ENCODE results near the gene TNFAIP2. TPM values are rescaled to one million over a fixed set of nuclear protein-coding genes. Genes with fewer than 3 reads are reported as not detected.

The TNFAIP2 gene
- total RNA-seq, 1 donor: 410 TPM

DNA sequence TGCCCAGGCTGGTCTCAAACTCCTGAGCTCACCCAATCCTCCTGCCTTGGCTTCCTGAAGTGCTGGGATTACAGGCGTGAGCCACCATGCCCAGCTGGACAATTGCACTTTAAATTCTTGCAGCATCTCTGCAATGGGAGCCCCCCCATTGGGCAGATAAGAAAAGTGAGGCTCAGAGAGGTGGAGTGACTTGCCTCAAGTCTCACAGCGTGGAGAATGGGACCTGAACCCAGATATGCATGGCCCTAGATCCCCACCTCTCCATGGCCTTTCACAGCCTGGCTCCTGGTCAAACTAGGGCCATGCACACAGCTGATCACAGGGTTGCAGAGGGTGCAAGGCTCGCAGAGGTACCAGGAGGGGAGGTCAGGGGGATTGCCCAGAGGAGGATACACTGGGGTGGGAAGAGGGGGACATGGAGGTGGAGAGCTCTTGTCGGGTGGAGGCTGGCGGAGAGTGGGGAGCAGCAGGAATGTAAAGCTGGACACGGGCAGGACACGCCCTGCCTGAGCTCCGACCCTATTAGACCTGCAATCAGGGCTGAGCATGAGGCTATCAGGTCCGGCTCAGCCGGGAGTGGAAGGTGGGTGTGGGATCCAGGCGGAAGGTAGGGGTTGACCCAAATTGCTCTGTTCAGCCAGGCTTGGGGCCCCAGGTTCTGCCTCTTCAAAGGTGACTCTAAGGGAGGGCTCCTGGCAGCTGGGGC is 21.9 kb upstream of the TNFAIP2 start:
- Histone ChIP-seq H3K27me3 (ENCODE audit: insufficient read depth, low read length) (peaks cover 34% of the 10 kb centered on the region), H3K4me1 (ENCODE audit: insufficient read depth, low read length) (peaks cover 24% of the 10 kb centered on the region), H3K4me3 (ENCODE audit: low read length) (no peak overlapping the region), H3K9me3 (ENCODE audit: low read depth, low read length) (no peaks in the 10 kb centered on the region)

GRCh38 chr14:103101963-103102688 is 21.1 kb upstream of the TNFAIP2 start:
- Histone ChIP-seq H3K4me3 (ENCODE audit: low read length) (no peak overlapping the region), H3K4me1 (ENCODE audit: insufficient read depth, low read length) (peaks cover 24% of the 10 kb centered on the region), H3K27me3 (ENCODE audit: insufficient read depth, low read length) (peaks cover 34% of the 10 kb centered on the region), H3K9me3 (ENCODE audit: low read depth, low read length) (no peaks in the 10 kb centered on the region)

GRCh38 chr14:103102689-103103260 is 20.5 kb upstream of the TNFAIP2 start:
- Histone ChIP-seq H3K4me1 (ENCODE audit: insufficient read depth, low read length) (peaks cover 24% of the 10 kb centered on the region), H3K9me3 (ENCODE audit: low read depth, low read length) (no peaks in the 10 kb centered on the region), H3K27me3 (ENCODE audit: insufficient read depth, low read length) (peaks cover 34% of the 10 kb centered on the region), H3K4me3 (ENCODE audit: low read length) (no peak overlapping the region)

DNA sequence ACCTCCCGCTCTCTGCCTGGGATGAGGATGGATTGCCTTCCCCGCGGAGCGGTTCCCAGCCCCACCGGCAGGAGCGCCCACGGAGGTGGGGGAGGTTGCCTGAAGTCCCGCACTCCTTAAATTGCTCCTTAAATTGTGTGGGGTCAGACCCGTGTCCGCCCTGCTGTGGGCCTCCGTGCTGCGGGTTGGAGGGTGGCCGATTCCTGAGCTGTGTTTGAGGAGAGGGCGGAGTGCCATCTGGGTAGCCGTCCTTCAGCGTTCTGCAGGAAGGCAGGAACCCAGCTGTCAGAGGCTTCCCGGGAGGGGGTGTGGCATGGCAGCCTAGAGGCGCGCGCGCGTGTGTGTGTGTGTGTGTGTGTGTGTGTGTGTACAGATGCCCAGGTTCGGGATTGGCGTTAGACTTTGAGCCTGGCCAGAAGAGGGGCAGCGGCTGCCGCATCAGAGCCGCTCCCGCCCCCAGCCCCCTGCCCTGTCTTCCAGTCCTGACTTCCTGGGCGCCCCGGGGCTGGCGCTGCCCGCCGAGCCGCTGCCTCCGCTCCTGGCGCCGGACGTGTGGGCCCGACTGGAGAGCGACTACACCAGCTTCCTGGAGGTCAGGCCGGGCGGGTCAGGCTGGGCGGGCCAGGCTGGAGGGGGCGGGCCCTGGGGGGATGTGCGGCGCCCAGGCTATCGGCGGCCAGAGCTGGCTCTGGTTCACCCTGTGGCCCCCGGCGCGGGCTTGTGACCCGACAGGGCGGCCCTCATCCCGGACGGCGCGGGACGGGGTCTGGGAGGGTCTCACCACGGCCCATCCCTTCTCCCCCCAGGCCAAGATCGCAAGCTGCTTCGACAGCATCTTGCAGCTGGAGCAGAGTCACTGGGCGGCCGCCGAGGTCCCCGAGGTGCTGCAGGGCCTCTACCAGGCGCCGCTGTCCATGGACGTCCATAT is 19.5 kb upstream of the TNFAIP2 start:
- no peaks in the 10 kb centered on the region for H3K9me3 ChIP-seq (ENCODE audit: low read depth, low read length)
- no peak overlapping the region for H3K4me3 ChIP-seq (ENCODE audit: low read length)
- peaks cover 34% of the 10 kb centered on the region for H3K27me3 ChIP-seq (ENCODE audit: insufficient read depth, low read length)
- peaks cover 28% of the 10 kb centered on the region for H3K4me1 ChIP-seq (ENCODE audit: insufficient read depth, low read length)

DNA sequence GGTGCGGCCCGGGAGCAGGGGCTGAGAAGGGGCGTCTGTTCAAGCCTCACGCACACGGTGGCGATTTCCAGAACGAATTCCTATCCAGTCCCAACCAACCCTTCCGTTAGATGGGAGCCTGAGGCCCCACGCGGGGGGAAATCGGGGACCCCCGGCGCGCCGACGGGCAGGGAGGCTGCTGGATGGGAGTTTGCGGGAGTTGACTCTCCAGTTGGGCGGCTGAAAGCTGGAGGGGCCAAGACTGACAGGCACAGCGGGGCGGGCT is 18.9 kb upstream of the TNFAIP2 start:
- H3K4me3 ChIP-seq (ENCODE audit: low read length): no peak overlapping the region
- peaks cover 29% of the 10 kb centered on the region for H3K4me1 ChIP-seq (ENCODE audit: insufficient read depth, low read length)
- no peaks in the 10 kb centered on the region for H3K9me3 ChIP-seq (ENCODE audit: low read depth, low read length)
- peaks cover 34% of the 10 kb centered on the region for H3K27me3 ChIP-seq (ENCODE audit: insufficient read depth, low read length)

DNA sequence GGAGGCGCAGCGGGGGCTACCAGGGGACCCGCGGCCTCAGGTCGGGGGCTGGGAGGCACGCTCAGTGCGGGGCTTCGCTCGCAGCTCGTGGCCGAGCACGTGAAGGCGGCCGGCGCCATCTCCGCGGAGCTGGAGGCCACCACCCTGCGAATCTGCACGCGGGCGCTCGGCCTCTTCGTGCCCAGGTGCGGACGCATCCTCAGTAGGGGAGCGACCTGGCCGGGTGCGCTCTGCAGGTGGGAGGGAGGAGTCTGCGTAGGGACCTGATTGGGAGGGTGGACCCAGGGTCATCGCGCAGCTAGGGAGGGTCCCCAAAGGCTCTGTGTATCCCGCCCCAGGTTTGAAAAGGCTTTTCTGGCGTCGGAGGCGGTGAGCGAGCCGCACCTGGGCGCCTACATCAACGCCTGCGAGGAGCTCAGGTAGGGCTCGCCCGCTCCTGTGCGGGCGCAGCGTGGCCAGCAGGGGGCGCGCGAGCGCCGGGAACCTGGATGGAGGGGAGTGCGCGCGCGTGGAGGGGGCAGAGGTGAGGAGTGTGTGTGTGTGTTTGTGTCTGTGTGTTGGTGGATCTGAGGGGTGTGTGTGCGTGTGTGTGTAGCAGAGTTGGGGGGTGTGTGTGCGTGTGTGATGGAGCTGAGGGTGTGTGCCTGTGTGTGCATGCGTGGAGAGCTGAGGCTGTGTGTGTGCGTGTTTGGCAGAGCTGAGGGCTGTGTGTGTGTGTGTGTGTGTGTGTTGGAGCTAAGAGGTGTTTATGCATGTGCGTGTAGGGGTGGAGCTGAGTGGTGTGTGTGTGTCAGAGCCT is 18.4 kb upstream of the TNFAIP2 start:
- no peaks in the 10 kb centered on the region for H3K9me3 ChIP-seq (ENCODE audit: low read depth, low read length)
- H3K4me1 ChIP-seq (ENCODE audit: insufficient read depth, low read length): peaks cover 29% of the 10 kb centered on the region
- peaks cover 34% of the 10 kb centered on the region for H3K27me3 ChIP-seq (ENCODE audit: insufficient read depth, low read length)
- H3K4me3 ChIP-seq (ENCODE audit: low read length): no peak overlapping the region

- Histone ChIP-seq H3K4me1 (ENCODE audit: insufficient read depth, low read length) (peaks cover 31% of the 10 kb centered on the region), H3K4me3 (ENCODE audit: low read length) (no peak overlapping the region)
These were observed 17.6 kb upstream of the TNFAIP2 start for GRCh38 chr14:103105580-103106150.

DNA sequence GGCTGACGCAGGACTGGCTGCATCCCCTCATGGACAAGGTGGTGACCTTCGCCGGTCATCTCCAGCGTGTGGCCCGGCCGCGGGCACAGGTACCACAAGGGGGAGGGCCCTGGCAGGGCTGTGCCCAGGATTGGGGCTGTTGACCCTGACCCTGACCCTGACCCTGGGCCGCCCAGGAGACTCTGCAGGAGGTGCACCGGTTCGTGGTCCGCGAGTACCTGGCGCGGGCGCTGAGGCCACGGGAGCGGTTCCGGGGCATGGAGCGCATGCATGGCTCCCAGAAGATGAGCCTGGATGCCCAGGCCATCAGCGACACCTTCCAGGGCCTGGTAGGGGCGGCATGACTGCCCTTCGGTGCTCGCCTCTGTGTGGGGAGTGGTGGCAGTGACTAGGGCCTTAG is 15.8 kb upstream of the TNFAIP2 start:
- no peak overlapping the region for H3K4me3 ChIP-seq (ENCODE audit: low read length)
- peaks cover 23% of the 10 kb centered on the region for H3K27me3 ChIP-seq (ENCODE audit: insufficient read depth, low read length)
- peaks cover 48% of the 10 kb centered on the region for H3K4me1 ChIP-seq (ENCODE audit: insufficient read depth, low read length)
- H3K9me3 ChIP-seq (ENCODE audit: low read depth, low read length): no peaks in the 10 kb centered on the region

More at GRCh38 chr14:103105580-103106150, 17.6 kb upstream of the TNFAIP2 start:
- Histone ChIP-seq H3K27me3 (ENCODE audit: insufficient read depth, low read length) (peaks cover 34% of the 10 kb centered on the region), H3K9me3 (ENCODE audit: low read depth, low read length) (no peaks in the 10 kb centered on the region)

DNA sequence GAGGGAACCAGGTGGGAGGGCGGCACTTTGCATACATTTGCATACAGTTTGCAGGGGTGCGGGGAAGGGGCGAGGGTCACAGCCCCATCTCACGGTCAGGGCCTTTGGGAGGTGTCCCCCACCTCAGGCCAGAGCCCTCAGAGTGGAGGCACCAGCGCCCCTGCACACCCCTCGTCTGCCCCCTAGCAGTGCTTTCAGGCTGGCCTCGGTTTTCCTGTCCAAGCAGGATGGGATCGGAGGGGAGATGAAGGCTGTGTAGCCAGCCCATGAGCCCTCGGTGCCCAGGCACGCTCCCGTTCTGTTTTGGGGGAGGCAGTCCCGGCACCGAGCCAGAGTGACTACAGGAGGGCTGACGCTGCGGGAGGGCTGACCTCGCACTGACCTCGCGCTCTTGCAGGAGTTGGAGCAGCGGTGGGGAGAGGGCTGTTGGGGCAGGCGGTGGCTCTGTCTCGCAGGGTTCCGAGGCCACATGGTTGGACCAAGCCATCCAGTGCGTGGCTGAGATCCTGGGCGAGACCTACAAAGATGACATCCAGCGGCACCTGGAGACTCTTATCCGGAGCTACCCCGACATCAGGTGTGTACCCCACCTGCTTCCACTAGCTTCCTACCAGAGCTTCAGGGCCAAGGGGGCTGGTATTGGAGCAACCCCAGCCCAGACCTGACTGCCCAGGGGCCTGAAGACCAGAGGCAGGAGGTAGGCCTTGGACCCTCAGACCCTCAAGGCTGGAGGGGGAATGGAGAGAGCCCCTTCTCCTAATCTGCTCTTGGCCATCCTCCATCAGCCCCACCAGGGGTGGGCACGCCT is 15.1 kb upstream of the TNFAIP2 start:
- Histone ChIP-seq H3K4me1 (ENCODE audit: insufficient read depth, low read length) (peaks cover 55% of the 10 kb centered on the region), H3K9me3 (ENCODE audit: low read depth, low read length) (no peaks in the 10 kb centered on the region), H3K27me3 (ENCODE audit: insufficient read depth, low read length) (peaks cover 16% of the 10 kb centered on the region), H3K4me3 (ENCODE audit: low read length) (no peak overlapping the region)

GRCh38 chr14:103108749-103109207 is 14.5 kb upstream of the TNFAIP2 start:
- Histone ChIP-seq H3K4me3 (ENCODE audit: low read length) (no peak overlapping the region), H3K27me3 (ENCODE audit: insufficient read depth, low read length) (peaks cover 10% of the 10 kb centered on the region), H3K4me1 (ENCODE audit: insufficient read depth, low read length) (peaks cover 57% of the 10 kb centered on the region), H3K9me3 (ENCODE audit: low read depth, low read length) (no peaks in the 10 kb centered on the region)

GRCh38 chr14:103109535-103110441 is 13.5 kb upstream of the TNFAIP2 start:
- Histone ChIP-seq H3K27me3 (ENCODE audit: insufficient read depth, low read length) (peaks cover 1% of the 10 kb centered on the region), H3K4me3 (ENCODE audit: low read length) (no peak overlapping the region), H3K9me3 (ENCODE audit: low read depth, low read length) (no peaks in the 10 kb centered on the region), H3K4me1 (ENCODE audit: insufficient read depth, low read length) (peaks cover 59% of the 10 kb centered on the region)

GRCh38 chr14:103110681-103111231 is 12.5 kb upstream of the TNFAIP2 start:
- peaks cover 59% of the 10 kb centered on the region for H3K4me1 ChIP-seq (ENCODE audit: insufficient read depth, low read length)
- H3K4me3 ChIP-seq (ENCODE audit: low read length): no peak overlapping the region
- no peaks in the 10 kb centered on the region for H3K27me3 ChIP-seq (ENCODE audit: insufficient read depth, low read length)
- no peaks in the 10 kb centered on the region for H3K9me3 ChIP-seq (ENCODE audit: low read depth, low read length)

All from mononuclear cell (primary cell).